ENCODE results near the gene PLEKHG4.

The PLEKHG4 gene

GRCh38 chr16:67329901-67330300 is 50.6 kb downstream of the PLEKHG4 start:
- no peak for TF ChIP-seq CTCF (IDR thresholded peaks at IDR 0.05; ENCODE audit: low read depth, low read length, missing control alignments)

GRCh38 chr16:67333315-67333714 is 54.0 kb downstream of the PLEKHG4 start:
- H3K4me3 ChIP-seq (replicated peaks; ENCODE audit: low read depth, low read length): no peak overlapping the region
- TF ChIP-seq CTCF (IDR thresholded peaks at IDR 0.05; ENCODE audit: low read depth, low read length, missing control alignments): no peak
- DNase-seq (ENCODE audit: extremely low read depth, low read depth): no peak

More at GRCh38 chr16:67329901-67330300, 50.6 kb downstream of the PLEKHG4 start:
- H3K4me3 ChIP-seq (replicated peaks; ENCODE audit: low read depth, low read length): no peak overlapping the region
- no peak for DNase-seq (ENCODE audit: extremely low read depth, low read depth)

- DNase-seq (ENCODE audit: extremely low read depth, low read depth): no peak
- TF ChIP-seq CTCF (IDR thresholded peaks at IDR 0.05; ENCODE audit: low read depth, low read length, missing control alignments): no peak
These were observed 56.8 kb downstream of the PLEKHG4 start for GRCh38 chr16:67336116-67336515.

GRCh38 chr16:67336648-67337047 is 57.3 kb downstream of the PLEKHG4 start:
- no peak for TF ChIP-seq CTCF (IDR thresholded peaks at IDR 0.05; ENCODE audit: low read depth, low read length, missing control alignments)
- DNase-seq (ENCODE audit: extremely low read depth, low read depth): no peak
- H3K4me3 ChIP-seq (replicated peaks; ENCODE audit: low read depth, low read length): no peak overlapping the region

More at GRCh38 chr16:67336116-67336515, 56.8 kb downstream of the PLEKHG4 start:
- H3K4me3 ChIP-seq (replicated peaks; ENCODE audit: low read depth, low read length): no peak overlapping the region

Measured in HFF-Myc (cell line).